ENCODE data around the gene PDE7B. TPM values are rescaled to one million over a fixed set of nuclear protein-coding genes. Genes with fewer than 3 reads are reported as not detected.

PDE7B gene
- 0.05 and 0.08 TPM in 2 replicates for polyA plus RNA-seq (2013)

- no peak within 1 kb of the TSS for H3K9ac ChIP-seq (ENCODE audit: low read length)
- H3K27ac ChIP-seq (ENCODE audit: low read depth, low read length), result no peak within 1 kb of the TSS
- no peak within 1 kb of the TSS for H4K12ac ChIP-seq (ENCODE audit: low read depth, low read length)
- H3K36me3 ChIP-seq (ENCODE audit: control insufficient read depth in 1 of 2, insufficient read depth in 2 of 2, low read length in 2 of 2), result no peaks in the 10 kb centered on the region
- H2BK12ac ChIP-seq (ENCODE audit: low read length), result peak within 1 kb of the TSS; percentile 83
- H3K9me3 ChIP-seq (ENCODE audit: insufficient read depth, low read depth, low read length), result no peaks in the 10 kb centered on the region
- H4K8ac ChIP-seq (ENCODE audit: low read depth, low read length), result no peak within 1 kb of the TSS
- no peak within 1 kb of the TSS for H2AFZ ChIP-seq (ENCODE audit: insufficient read depth, low read length, poor library complexity)
- H3K4me3 ChIP-seq (ENCODE audit: low read depth, low read length), result no peak within 1 kb of the TSS
- no peak within 1 kb of the TSS for H2AK5ac ChIP-seq (ENCODE audit: low read length)
- H3K4ac ChIP-seq (ENCODE audit: low read depth, low read length), result no peak within 1 kb of the TSS
- no peaks in the 10 kb centered on the region for H3K4me1 ChIP-seq (ENCODE audit: control insufficient read depth in 1 of 2, insufficient read depth in 2 of 2, low read length in 2 of 2)
- peak within 1 kb of the TSS; percentile 12 for H2BK120ac ChIP-seq (ENCODE audit: insufficient read depth, low read length, poor library complexity)
- no peak within 1 kb of the TSS for H3K18ac ChIP-seq (ENCODE audit: low read length)
- peak within 1 kb of the TSS; percentile 49 for H3K4me2 ChIP-seq (ENCODE audit: low read length)
- WGBS (ENCODE audit: extremely low coverage, insufficient coverage, insufficient read length), result no CpG with 5 or more reads among the region's 12 CpGs
- H3K23ac ChIP-seq (ENCODE audit: low read length), result no peak within 1 kb of the TSS
- H3K79me1 ChIP-seq (ENCODE audit: low read length), result no peaks in the 10 kb centered on the region
- no peak within 1 kb of the TSS for H3K14ac ChIP-seq (ENCODE audit: low read length)
- no peak within 1 kb of the TSS for H4K91ac ChIP-seq (ENCODE audit: low read depth, low read length)
- no peaks in the 10 kb centered on the region for H3K79me2 ChIP-seq (ENCODE audit: control insufficient read depth, insufficient read depth, low read length, poor library complexity)
- no peak within 1 kb of the TSS for H2BK5ac ChIP-seq (ENCODE audit: low read depth, low read length, poor library complexity)
- peak; percentile 58 to 62 for DNase-seq
- H3K27me3 ChIP-seq (ENCODE audit: insufficient read depth, low read length), result no peaks in the 10 kb centered on the region
Observed at GRCh38 chr6:135851442-135852271, at the start of gene PDE7B. PDE7B (plus strand) TSS chr6:135851701.

- Histone ChIP-seq H3K9me3 (ENCODE audit: insufficient read depth, low read depth, low read length) (no peaks in the 10 kb centered on the region), H4K91ac (ENCODE audit: low read depth, low read length) (no peak overlapping the region), H2BK12ac (ENCODE audit: low read length) (no peak overlapping the region), H3K4ac (ENCODE audit: low read depth, low read length) (no peak overlapping the region), H2BK5ac (ENCODE audit: low read depth, low read length, poor library complexity) (no peak overlapping the region), H2AK5ac (ENCODE audit: low read length) (no peak overlapping the region), H3K27ac (ENCODE audit: low read depth, low read length) (no peak overlapping the region), H3K36me3 (ENCODE audit: control insufficient read depth in 1 of 2, insufficient read depth in 2 of 2, low read length in 2 of 2) (no peaks in the 10 kb centered on the region), H2BK120ac (ENCODE audit: insufficient read depth, low read length, poor library complexity) (no peak overlapping the region), H4K12ac (ENCODE audit: low read depth, low read length) (no peak overlapping the region), H3K79me2 (ENCODE audit: control insufficient read depth, insufficient read depth, low read length, poor library complexity) (no peaks in the 10 kb centered on the region), H3K27me3 (ENCODE audit: insufficient read depth, low read length) (no peaks in the 10 kb centered on the region), H3K79me1 (ENCODE audit: low read length) (no peaks in the 10 kb centered on the region), H3K4me2 (ENCODE audit: low read length) (no peak overlapping the region), H4K8ac (ENCODE audit: low read depth, low read length) (no peak overlapping the region), H3K9ac (ENCODE audit: low read length) (no peak overlapping the region), H3K18ac (ENCODE audit: low read length) (no peak overlapping the region), H3K4me1 (ENCODE audit: control insufficient read depth in 1 of 2, insufficient read depth in 2 of 2, low read length in 2 of 2) (no peaks in the 10 kb centered on the region), H3K4me3 (ENCODE audit: low read depth, low read length) (no peak overlapping the region), H2AFZ (ENCODE audit: insufficient read depth, low read length, poor library complexity) (no peak overlapping the region), H3K23ac (ENCODE audit: low read length) (no peak overlapping the region), H3K14ac (ENCODE audit: low read length) (no peak overlapping the region)
- DNase-seq, result no peak
- no CpG with 5 or more reads among the region's 2 CpGs for WGBS (ENCODE audit: extremely low coverage, insufficient coverage, insufficient read length)
Observed at GRCh38 chr6:135801755-135802465, 49.6 kb upstream of the PDE7B start.

GRCh38 chr6:135810486-135810885, 41.0 kb upstream of the PDE7B start:
- Histone ChIP-seq H3K27me3 (ENCODE audit: insufficient read depth, low read length) (no peaks in the 10 kb centered on the region), H3K9ac (ENCODE audit: low read length) (no peak overlapping the region), H3K4me1 (ENCODE audit: control insufficient read depth in 1 of 2, insufficient read depth in 2 of 2, low read length in 2 of 2) (peaks cover 4 to 5% of the 10 kb centered on the region in 2 experiments), H3K79me1 (ENCODE audit: low read length) (no peaks in the 10 kb centered on the region), H3K14ac (ENCODE audit: low read length) (no peak overlapping the region), H2AFZ (ENCODE audit: insufficient read depth, low read length, poor library complexity) (no peak overlapping the region), H3K27ac (ENCODE audit: low read depth, low read length) (no peak overlapping the region), H4K8ac (ENCODE audit: low read depth, low read length) (no peak overlapping the region), H2AK5ac (ENCODE audit: low read length) (no peak overlapping the region), H3K9me3 (ENCODE audit: insufficient read depth, low read depth, low read length) (no peaks in the 10 kb centered on the region), H4K91ac (ENCODE audit: low read depth, low read length) (no peak overlapping the region), H2BK120ac (ENCODE audit: insufficient read depth, low read length, poor library complexity) (no peak overlapping the region), H3K4ac (ENCODE audit: low read depth, low read length) (no peak overlapping the region), H3K4me3 (ENCODE audit: low read depth, low read length) (no peak overlapping the region), H4K12ac (ENCODE audit: low read depth, low read length) (no peak overlapping the region), H2BK12ac (ENCODE audit: low read length) (no peak overlapping the region), H2BK5ac (ENCODE audit: low read depth, low read length, poor library complexity) (no peak overlapping the region), H3K23ac (ENCODE audit: low read length) (no peak overlapping the region), H3K4me2 (ENCODE audit: low read length) (no peak overlapping the region), H3K79me2 (ENCODE audit: control insufficient read depth, insufficient read depth, low read length, poor library complexity) (no peaks in the 10 kb centered on the region), H3K36me3 (ENCODE audit: control insufficient read depth in 1 of 2, insufficient read depth in 2 of 2, low read length in 2 of 2) (no peaks in the 10 kb centered on the region), H3K18ac (ENCODE audit: low read length) (no peak overlapping the region)
- DNase-seq, result no peak
- WGBS (ENCODE audit: extremely low coverage, insufficient coverage, insufficient read length), result no CpG with 5 or more reads among the region's 5 CpGs

DNA sequence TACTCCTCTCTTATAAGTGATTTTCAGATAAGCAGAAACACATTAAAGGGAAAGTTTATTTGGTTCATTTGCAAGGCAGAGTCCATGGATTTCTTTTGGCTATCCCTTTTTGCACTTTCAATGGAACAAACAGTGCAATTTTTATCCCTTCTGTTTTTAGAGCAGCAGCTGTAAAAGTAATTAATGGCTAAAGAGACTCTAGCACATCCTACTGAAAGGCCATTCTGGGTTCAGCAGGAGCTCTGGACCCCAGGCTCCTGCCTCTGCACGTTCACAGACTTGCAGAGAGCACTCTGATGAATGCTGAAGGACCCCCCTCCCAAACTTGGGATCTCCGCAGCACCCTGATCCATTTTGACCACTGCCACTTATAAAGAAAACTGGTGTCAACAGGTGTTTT, 40.3 kb upstream of the PDE7B start:
- no peaks in the 10 kb centered on the region for H3K79me1 ChIP-seq (ENCODE audit: low read length)

More for the DNA sequence above, 40.3 kb upstream of the PDE7B start:
- no peak overlapping the region for H2AK5ac ChIP-seq (ENCODE audit: low read length)
- H3K4me2 ChIP-seq (ENCODE audit: low read length), result no peak overlapping the region
- no peaks in the 10 kb centered on the region for H3K79me2 ChIP-seq (ENCODE audit: control insufficient read depth, insufficient read depth, low read length, poor library complexity)
- H3K23ac ChIP-seq (ENCODE audit: low read length), result no peak overlapping the region
- no peak overlapping the region for H3K4ac ChIP-seq (ENCODE audit: low read depth, low read length)
- no peak for DNase-seq
- peaks cover 4 to 5% of the 10 kb centered on the region in 2 experiments for H3K4me1 ChIP-seq (ENCODE audit: control insufficient read depth in 1 of 2, insufficient read depth in 2 of 2, low read length in 2 of 2)
- H3K14ac ChIP-seq (ENCODE audit: low read length), result no peak overlapping the region
- no peak overlapping the region for H4K12ac ChIP-seq (ENCODE audit: low read depth, low read length)
- H4K91ac ChIP-seq (ENCODE audit: low read depth, low read length), result no peak overlapping the region
- WGBS (ENCODE audit: extremely low coverage, insufficient coverage, insufficient read length), result no CpG with 5 or more reads among the region's 2 CpGs
- no peak overlapping the region for H2BK12ac ChIP-seq (ENCODE audit: low read length)
- H2BK120ac ChIP-seq (ENCODE audit: insufficient read depth, low read length, poor library complexity), result no peak overlapping the region
- H3K4me3 ChIP-seq (ENCODE audit: low read depth, low read length), result no peak overlapping the region
- no peak overlapping the region for H2AFZ ChIP-seq (ENCODE audit: insufficient read depth, low read length, poor library complexity)
- H3K27ac ChIP-seq (ENCODE audit: low read depth, low read length), result no peak overlapping the region
- no peaks in the 10 kb centered on the region for H3K36me3 ChIP-seq (ENCODE audit: control insufficient read depth in 1 of 2, insufficient read depth in 2 of 2, low read length in 2 of 2)
- no peaks in the 10 kb centered on the region for H3K27me3 ChIP-seq (ENCODE audit: insufficient read depth, low read length)
- H2BK5ac ChIP-seq (ENCODE audit: low read depth, low read length, poor library complexity), result no peak overlapping the region
- no peak overlapping the region for H4K8ac ChIP-seq (ENCODE audit: low read depth, low read length)
- H3K9ac ChIP-seq (ENCODE audit: low read length), result no peak overlapping the region
- no peaks in the 10 kb centered on the region for H3K9me3 ChIP-seq (ENCODE audit: insufficient read depth, low read depth, low read length)
- H3K18ac ChIP-seq (ENCODE audit: low read length), result no peak overlapping the region
